AG04449 (cell line): ENCODE results near the gene SELENOF.
"Not testable (repeated sequence)": the region's sequence is repeated elsewhere in the genome, so short reads cannot be mapped to it uniquely, and the experiment has no call there.

Source experiments
- CTCF ChIA-PET: fragments of 350-600 bp; formaldehyde crosslinking; extraction: SDS; loops from one replicate; lab custom pipeline; 2021; ENCODE audit warnings: antibody characterized with exemption; lab: Yijun Ruan, JAX
- POLR2A ChIA-PET: fragments of 400-600, 350-600 bp; formaldehyde crosslinking; extraction: SDS; loops from one replicate; lab custom pipeline; 2020; ENCODE audit warnings: antibody characterized with exemption, inconsistent platforms; lab: Yijun Ruan, JAX
- DNase-seq: peaks from one replicate; pipeline ENCODE4 v3.0.0-alpha.2; 2010; ENCODE audit warnings: low read depth, low spot score
- H3K4me3 ChIP-seq: 2 replicates; pipeline ENCODE4 v1.5.1; 2011; ENCODE audit warnings: low read depth, mild to moderate bottlenecking, control low read depth, low read length
- CTCF ChIP-seq: IDR thresholded peaks from one replicate; pipeline ENCODE4 v1.5.1; 2011; ENCODE audit warnings: mild to moderate bottlenecking, moderate library complexity, low read length, control low read depth, inconsistent platforms; ENCODE audit not compliant: insufficient read depth; ENCODE audit errors: missing control alignments

The SELENOF gene

DNA sequence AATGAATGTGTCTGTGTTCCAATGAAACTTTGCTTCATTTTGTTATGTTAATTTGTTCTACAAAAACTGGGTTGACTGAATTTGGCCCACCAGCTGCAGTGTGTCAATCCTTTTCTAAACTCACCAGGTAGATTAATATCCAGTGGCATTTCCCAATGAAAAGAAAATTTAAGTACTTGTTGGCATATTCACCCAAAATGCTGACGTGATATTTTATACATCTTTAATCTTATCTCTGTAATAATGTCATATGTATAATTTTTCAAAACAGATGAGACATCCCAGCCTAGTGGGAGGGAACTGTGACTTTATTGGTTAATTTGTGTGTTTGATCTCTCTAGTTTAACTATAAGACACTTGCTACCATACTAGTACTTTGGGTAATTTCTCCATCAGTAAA, 8.1 kb downstream of the SELENOF start:
- CTCF ChIA-PET: no interaction called here
- POLR2A ChIA-PET: no interaction called here
- no peak for TF ChIP-seq CTCF
- DNase-seq: no peak
- H3K4me3 ChIP-seq: no peak overlapping the region

DNA sequence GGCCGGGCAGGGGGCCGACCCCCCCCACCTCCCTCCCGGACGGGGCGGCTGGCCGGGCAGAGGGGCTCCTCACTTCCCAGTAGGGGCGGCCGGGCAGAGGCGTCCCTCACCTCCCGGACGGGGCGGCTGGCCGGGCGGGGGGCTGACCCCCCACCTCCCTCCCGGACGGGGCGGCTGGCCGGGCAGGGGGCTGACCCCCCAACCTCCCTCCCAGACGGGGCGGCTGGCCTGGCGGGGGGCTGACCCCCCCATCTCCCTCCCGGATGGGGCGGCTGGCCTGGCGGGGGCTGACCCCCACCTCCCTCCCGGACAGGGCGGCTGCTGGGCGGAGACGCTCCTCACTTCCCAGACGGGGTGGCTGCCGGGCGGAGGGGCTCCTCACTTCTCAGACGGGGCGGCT, 14.5 kb downstream of the SELENOF start:
- H3K4me3 ChIP-seq, POLR2A ChIA-PET, CTCF ChIA-PET, DNase-seq: not testable (repeated sequence)

DNA sequence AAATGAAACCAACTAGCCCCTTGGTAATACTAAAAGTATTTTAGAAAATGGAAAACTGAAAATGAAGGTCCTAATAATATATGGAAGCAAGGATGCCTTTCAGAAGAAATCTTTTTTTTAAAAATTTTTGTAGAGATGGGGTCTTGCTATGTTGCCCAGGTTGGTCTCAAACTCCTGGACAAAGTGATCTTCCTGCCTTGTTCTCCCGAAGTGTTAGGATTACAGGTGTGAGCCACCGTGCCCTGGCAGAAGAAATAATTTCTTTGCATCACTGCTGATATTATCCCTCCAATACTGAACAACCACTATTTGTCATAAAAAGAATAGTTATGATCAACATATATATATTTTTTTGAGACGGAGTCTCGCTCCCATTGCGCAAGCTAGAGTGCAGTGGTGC, 25.6 kb downstream of the SELENOF start:
- ChIA-PET CTCF (no interaction called here), POLR2A (interaction anchor here (0.7 kb wide), 1 partner anchor 14 kb away, joined by 3 read pairs; no protein-coding TSS in a partner anchor)
- no peak for TF ChIP-seq CTCF
- DNase-seq: no peak
- H3K4me3 ChIP-seq: no peak overlapping the region

GRCh38 chr1:86887479-86888162, 26.3 kb downstream of the SELENOF start:
- no peak for DNase-seq
- no peak overlapping the region for H3K4me3 ChIP-seq
- POLR2A ChIA-PET: interaction anchor here (0.7 kb wide), 1 partner anchor 13 kb away, joined by 3 read pairs; no protein-coding TSS in a partner anchor
- no peak for TF ChIP-seq CTCF
- CTCF ChIA-PET: no interaction called here

GRCh38 chr1:86875722-86876121, 38.2 kb downstream of the SELENOF start:
- no peak for TF ChIP-seq CTCF
- ChIA-PET CTCF (no interaction called here), POLR2A (no interaction called here)
- no peak overlapping the region for H3K4me3 ChIP-seq
- no peak for DNase-seq

- ChIA-PET POLR2A (no interaction called here), CTCF (no interaction called here)
- H3K4me3 ChIP-seq: no peak overlapping the region
- TF ChIP-seq CTCF: no peak
- no peak for DNase-seq
These were observed 41.8 kb downstream of the SELENOF start for GRCh38 chr1:86872086-86872485.

DNA sequence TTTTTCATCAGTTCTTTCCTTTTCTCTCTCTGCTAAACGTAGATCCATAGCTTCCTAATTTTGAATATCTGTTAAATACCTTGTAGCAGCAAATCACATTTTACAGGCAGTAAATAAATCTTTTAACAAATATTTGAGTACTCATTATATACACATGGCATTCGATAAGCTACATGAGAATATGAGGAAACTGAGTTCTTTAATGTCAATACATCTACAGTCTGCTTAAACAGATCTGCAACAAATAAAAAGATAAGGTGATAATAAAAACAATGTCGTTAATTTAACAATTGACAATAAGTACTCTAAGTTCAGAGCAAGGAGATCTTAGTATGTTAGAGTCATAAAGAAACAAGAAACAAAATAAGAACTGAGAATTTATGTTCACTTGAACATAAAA, 42.9 kb downstream of the SELENOF start:
- H3K4me3 ChIP-seq: no peak overlapping the region
- ChIA-PET POLR2A (interaction anchor here (1.0 kb wide), 1 partner anchor 10 kb away, joined by 3 read pairs; no protein-coding TSS in a partner anchor), CTCF (no interaction called here)
- no peak for DNase-seq
- TF ChIP-seq CTCF: no peak
